ENCODE results near the gene RASAL3.

DNA sequence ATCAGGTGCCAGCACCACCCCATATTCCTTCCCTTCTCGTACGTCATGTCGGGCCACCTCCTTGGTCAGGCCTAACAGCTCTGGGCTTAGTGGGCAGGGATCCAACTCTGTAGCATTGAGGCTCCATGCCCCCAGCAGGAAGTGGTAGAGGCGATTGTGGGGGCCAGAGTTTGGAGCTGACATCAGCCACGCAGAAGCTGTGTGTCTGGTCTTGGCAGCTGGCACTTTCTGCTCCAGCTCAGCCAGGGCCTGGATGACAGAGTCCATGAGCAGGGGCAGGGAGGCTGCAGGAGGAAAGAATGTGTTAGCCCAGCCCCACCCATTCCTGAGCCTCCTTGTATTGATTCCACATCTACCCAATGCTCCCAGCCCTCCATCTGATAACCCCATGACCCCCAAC lies 12.0 kb upstream of the RASAL3 start:
- TF ChIP-seq, protein P1, sequence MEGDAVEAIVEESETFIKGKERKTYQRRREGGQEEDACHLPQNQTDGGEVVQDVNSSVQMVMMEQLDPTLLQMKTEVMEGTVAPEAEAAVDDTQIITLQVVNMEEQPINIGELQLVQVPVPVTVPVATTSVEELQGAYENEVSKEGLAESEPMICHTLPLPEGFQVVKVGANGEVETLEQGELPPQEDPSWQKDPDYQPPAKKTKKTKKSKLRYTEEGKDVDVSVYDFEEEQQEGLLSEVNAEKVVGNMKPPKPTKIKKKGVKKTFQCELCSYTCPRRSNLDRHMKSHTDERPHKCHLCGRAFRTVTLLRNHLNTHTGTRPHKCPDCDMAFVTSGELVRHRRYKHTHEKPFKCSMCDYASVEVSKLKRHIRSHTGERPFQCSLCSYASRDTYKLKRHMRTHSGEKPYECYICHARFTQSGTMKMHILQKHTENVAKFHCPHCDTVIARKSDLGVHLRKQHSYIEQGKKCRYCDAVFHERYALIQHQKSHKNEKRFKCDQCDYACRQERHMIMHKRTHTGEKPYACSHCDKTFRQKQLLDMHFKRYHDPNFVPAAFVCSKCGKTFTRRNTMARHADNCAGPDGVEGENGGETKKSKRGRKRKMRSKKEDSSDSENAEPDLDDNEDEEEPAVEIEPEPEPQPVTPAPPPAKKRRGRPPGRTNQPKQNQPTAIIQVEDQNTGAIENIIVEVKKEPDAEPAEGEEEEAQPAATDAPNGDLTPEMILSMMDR (conservative IDR thresholded peaks at IDR 0.05; ENCODE audit: low read depth, low read length), result no peak
- TF ChIP-seq, protein P2, sequence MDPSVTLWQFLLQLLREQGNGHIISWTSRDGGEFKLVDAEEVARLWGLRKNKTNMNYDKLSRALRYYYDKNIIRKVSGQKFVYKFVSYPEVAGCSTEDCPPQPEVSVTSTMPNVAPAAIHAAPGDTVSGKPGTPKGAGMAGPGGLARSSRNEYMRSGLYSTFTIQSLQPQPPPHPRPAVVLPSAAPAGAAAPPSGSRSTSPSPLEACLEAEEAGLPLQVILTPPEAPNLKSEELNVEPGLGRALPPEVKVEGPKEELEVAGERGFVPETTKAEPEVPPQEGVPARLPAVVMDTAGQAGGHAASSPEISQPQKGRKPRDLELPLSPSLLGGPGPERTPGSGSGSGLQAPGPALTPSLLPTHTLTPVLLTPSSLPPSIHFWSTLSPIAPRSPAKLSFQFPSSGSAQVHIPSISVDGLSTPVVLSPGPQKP (IDR thresholded peaks at IDR 0.05; ENCODE audit: borderline replicate concordance, low read depth, low read length), result no peak
- TF ChIP-seq MAFK (IDR thresholded peaks at IDR 0.05; ENCODE audit: low read depth, low read length) (no peak), RCOR1 (IDR thresholded peaks at IDR 0.05; ENCODE audit: insufficient replicate concordance, low read length) (no peak), POLR2A (IDR thresholded peaks at IDR 0.05; ENCODE audit: low read depth, low read length) (no peak), RFX5 (IDR thresholded peaks at IDR 0.05; ENCODE audit: low read depth, low read length) (no peak)
